Common myeloid progenitor, CD34-positive (primary cell): ENCODE measurements around the gene CALCOCO1.

Experiments
- CTCF ChIA-PET: fragments of 350-600 bp; sonication (Branson Sonifier 250); formaldehyde crosslinking; loops from one replicate; lab custom pipeline; 2021; ENCODE audit warnings: antibody characterized with exemption; lab: Charles Lee
- POLR2A ChIA-PET: fragments of 350-600 bp; sonication (Branson Sonifier 250); formaldehyde crosslinking; loops from one replicate; lab custom pipeline; 2021; ENCODE audit warnings: antibody characterized with exemption; lab: Charles Lee
- DNase-seq, 3 donors: peaks; one replicate each; pipeline versions ENCODE4 v3.0.0 to v3.0.0-alpha.2; 2013
- H3K27ac ChIP-seq, 2 experiments: 1 replicate in 1 of 2; 2 replicates in 1 of 2; pipeline ENCODE4 v1.7.0; 2013; ENCODE audit warnings: inconsistent platforms in 2 of 2, low read length in 2 of 2, mild to moderate bottlenecking in 2 of 2, low read depth in 1 of 2, moderate library complexity in 1 of 2; ENCODE audit not compliant: severe bottlenecking in 2 of 2, insufficient read depth in 1 of 2, poor library complexity in 1 of 2
- H3K27me3 ChIP-seq, 5 experiments: replicated peaks in 2 of 5; 1 replicate in 3 of 5; 2 replicates in 2 of 5; pipeline versions ENCODE4 v1.6.1 to v1.7.0; 2013; ENCODE audit warnings: low read length in 4 of 5, mild to moderate bottlenecking in 2 of 5, moderate library complexity in 2 of 5, inconsistent platforms in 1 of 5; ENCODE audit not compliant: insufficient read depth in 5 of 5, control insufficient read depth in 4 of 5
- H3K36me3 ChIP-seq, 4 experiments: 1 replicate in 2 of 4; 2 replicates in 2 of 4; pipeline versions ENCODE4 v1.6.1 to v1.7.0; 2013; ENCODE audit warnings: low read length in 3 of 4, control low read depth in 1 of 4, mild to moderate bottlenecking in 1 of 4; ENCODE audit not compliant: control insufficient read depth in 4 of 4, insufficient read depth in 4 of 4
- H3K4me1 ChIP-seq, 4 experiments: 1 replicate in 3 of 4; 2 replicates in 1 of 4; pipeline versions ENCODE4 v1.6.1 to v1.7.1; 2013; ENCODE audit warnings: low read length in 3 of 4, mild to moderate bottlenecking in 3 of 4, control low read depth in 1 of 4, inconsistent platforms in 1 of 4, moderate library complexity in 1 of 4; ENCODE audit not compliant: control insufficient read depth in 4 of 4, insufficient read depth in 4 of 4; ENCODE audit errors: control extremely low read depth in 1 of 4
- H3K4me3 ChIP-seq, 7 experiments: 1 replicate in 4 of 7; 2 replicates in 3 of 7; pipeline versions ENCODE4 v1.5.1 to v1.7.0; 2013; ENCODE audit warnings: mild to moderate bottlenecking in 7 of 7, low read length in 6 of 7, moderate library complexity in 6 of 7, inconsistent platforms in 2 of 7, low read depth in 2 of 7, control low read depth in 1 of 7; ENCODE audit not compliant: insufficient read depth in 4 of 7, control insufficient read depth in 1 of 7; ENCODE audit errors: extremely low read depth in 1 of 7
- H3K9me3 ChIP-seq, 5 experiments: 1 replicate in 4 of 5; 2 replicates in 1 of 5; pipeline versions ENCODE4 v1.6.1 to v1.7.1; 2013; ENCODE audit warnings: low read length in 4 of 5, mild to moderate bottlenecking in 2 of 5, inconsistent platforms in 1 of 5, low read depth in 1 of 5, moderate library complexity in 1 of 5; ENCODE audit not compliant: control insufficient read depth in 4 of 5, insufficient read depth in 2 of 5; ENCODE audit errors: control extremely low read depth in 1 of 5
- WGBS: methylation state at CpG from one replicate; pipeline ENCODE4 v1.1.5; 2013; ENCODE audit not compliant: insufficient coverage; 5-methylcytosine and 5-hydroxymethylcytosine counted together

CALCOCO1 gene

GRCh38 chr12:53717319-53717718, 9.9 kb downstream of the CALCOCO1 start:
- 97% methylated on average over 4 of the region's 5 CpGs for WGBS
- Histone ChIP-seq H3K9me3 (no peaks in the 10 kb centered on the region), H3K27me3 (no peaks in the 10 kb centered on the region), H3K27ac (no peak overlapping the region), H3K36me3 (peaks cover 15 to 80% (median 39%) of the 10 kb centered on the region in 4 experiments), H3K4me3 (no peak overlapping the region), H3K4me1 (no peaks in the 10 kb centered on the region)
- ChIA-PET POLR2A (no interaction called here), CTCF (interaction anchor here (0.9 to 2.3 kb wide), 4 partner anchors 9 to 118 kb away, joined by 3 to 6 read pairs (median 4); no protein-coding TSS in a partner anchor)
- DNase-seq, result no peak

GRCh38 chr12:53714004-53714403, 13.2 kb downstream of the CALCOCO1 start:
- Histone ChIP-seq H3K4me1 (no peaks in the 10 kb centered on the region), H3K27ac (no peak overlapping the region), H3K36me3 (peaks cover 12 to 55% (median 27%) of the 10 kb centered on the region in 4 experiments), H3K4me3 (no peak overlapping the region), H3K27me3 (peaks cover 0 to 6% (median 0%) of the 10 kb centered on the region in 5 experiments), H3K9me3 (no peaks in the 10 kb centered on the region)
- WGBS, result 100% methylated on average over 2 of the region's 4 CpGs
- ChIA-PET POLR2A (no interaction called here), CTCF (interaction anchor here (0.9 to 2.0 kb wide), 7 partner anchors 11 to 501 kb away, joined by 3 to 20 read pairs (median 4); no protein-coding TSS in a partner anchor)
- no peak for DNase-seq

GRCh38 chr12:53713516-53713915, 13.7 kb downstream of the CALCOCO1 start:
- H3K4me1 ChIP-seq, result no peaks in the 10 kb centered on the region
- whole genome bisulfite sequencing, result 91% methylated on average over 8 of the region's 9 CpGs
- peaks cover 0 to 6% (median 1%) of the 10 kb centered on the region in 5 experiments for H3K27me3 ChIP-seq
- peaks cover 12 to 55% (median 27%) of the 10 kb centered on the region in 4 experiments for H3K36me3 ChIP-seq
- no peaks in the 10 kb centered on the region for H3K9me3 ChIP-seq
- no peak overlapping the region for H3K27ac ChIP-seq
- no peak for DNase-seq
- no peak overlapping the region for H3K4me3 ChIP-seq
- POLR2A ChIA-PET, result no interaction called here
- CTCF ChIA-PET, result interaction anchor here (0.9 to 2.0 kb wide), 6 partner anchors 11 to 501 kb away, joined by 3 to 20 read pairs (median 4); no protein-coding TSS in a partner anchor

- H3K27me3 ChIP-seq, result peaks cover 4 to 14% (median 5%) of the 10 kb centered on the region in 5 experiments
- no peaks in the 10 kb centered on the region for H3K4me1 ChIP-seq
- ChIA-PET CTCF (no interaction called here), POLR2A (no interaction called here)
- H3K27ac ChIP-seq, result no peak overlapping the region
- no peak overlapping the region for H3K4me3 ChIP-seq
- 83% methylated on average over 4 of the region's 8 CpGs for WGBS
- peaks cover 12 to 51% (median 25%) of the 10 kb centered on the region in 4 experiments for H3K36me3 ChIP-seq
- DNase-seq, result no peak
- H3K9me3 ChIP-seq, result no peaks in the 10 kb centered on the region
Measured at GRCh38 chr12:53712059-53712643, 15.1 kb downstream of the CALCOCO1 start.

GRCh38 chr12:53710091-53710490, 17.2 kb downstream of the CALCOCO1 start:
- ChIA-PET POLR2A (no interaction called here), CTCF (interaction anchor here (9.3 kb wide), 1 partner anchor 33 kb away, joined by 184 read pairs; no protein-coding TSS in a partner anchor)
- H3K4me3 ChIP-seq, result no peak overlapping the region
- H3K27ac ChIP-seq, result no peak overlapping the region
- DNase-seq, result no peak
- H3K9me3 ChIP-seq, result no peaks in the 10 kb centered on the region
- H3K36me3 ChIP-seq, result peaks cover 7 to 35% (median 18%) of the 10 kb centered on the region in 4 experiments
- no peaks in the 10 kb centered on the region for H3K4me1 ChIP-seq
- 83% methylated on average over 5 of the region's 6 CpGs for WGBS
- H3K27me3 ChIP-seq, result peaks cover 4 to 24% (median 8%) of the 10 kb centered on the region in 5 experiments

GRCh38 chr12:53709671-53710070, 17.6 kb downstream of the CALCOCO1 start:
- POLR2A ChIA-PET, result no interaction called here

GRCh38 chr12:53706080-53706479, 21.2 kb downstream of the CALCOCO1 start:
- H3K36me3 ChIP-seq, result no peaks in the 10 kb centered on the region

More at GRCh38 chr12:53709671-53710070, 17.6 kb downstream of the CALCOCO1 start:
- CTCF ChIA-PET, result interaction anchor here (2.8 to 9.3 kb wide), 2 partner anchors 11 to 34 kb away, joined by 9 to 184 read pairs; no protein-coding TSS in a partner anchor
- Histone ChIP-seq H3K36me3 (peaks cover 7 to 30% (median 16%) of the 10 kb centered on the region in 4 experiments), H3K4me1 (no peaks in the 10 kb centered on the region), H3K27me3 (peaks cover 4 to 29% (median 8%) of the 10 kb centered on the region in 5 experiments), H3K9me3 (no peaks in the 10 kb centered on the region), H3K27ac (no peak overlapping the region), H3K4me3 (no peak overlapping the region)
- DNase-seq, result peak in 1 of 3 donors; percentile 29
- WGBS, result 86% methylated on average over 1 of the region's 4 CpGs

More at GRCh38 chr12:53706080-53706479, 21.2 kb downstream of the CALCOCO1 start:
- 93% methylated on average over 1 of the region's 1 CpG for WGBS
- Histone ChIP-seq H3K9me3 (no peaks in the 10 kb centered on the region), H3K27ac (no peak overlapping the region), H3K4me1 (no peaks in the 10 kb centered on the region), H3K4me3 (no peak overlapping the region), H3K27me3 (peaks cover 13 to 64% (median 27%) of the 10 kb centered on the region in 5 experiments)
- ChIA-PET CTCF (interaction anchor here (9.3 kb wide), 1 partner anchor 37 kb away, joined by 184 read pairs; no protein-coding TSS in a partner anchor), POLR2A (no interaction called here)
- DNase-seq, result no peak
